ENCODE data around the gene ADAMTS12. TPM values are rescaled to one million over a fixed set of nuclear protein-coding genes. Genes with fewer than 3 reads are reported as not detected.

ADAMTS12 gene
- total and polyA plus RNA-seq, 8 donors = 0.31 to 4.2 (median 0.40) TPM

GRCh38 chr5:33595303-33595702 lies 296.5 kb downstream of the ADAMTS12 start:
- Histone ChIP-seq H3K4me3 (no peak overlapping the region), H3K27me3 (no peaks in the 10 kb centered on the region), H3K36me3 (no peaks in the 10 kb centered on the region), H3K27ac (no peak overlapping the region), H3K4me1 (peaks cover 0 to 8% (median 0%) of the 10 kb centered on the region in 3 donors), H3K9me3 (no peaks in the 10 kb centered on the region)
- no peak for TF ChIP-seq CTCF (IDR thresholded peaks at IDR 0.05)
- DNase-seq (no peak), FAIRE-seq (no peak), ATAC-seq (peak in 1 of 4 donors; percentile 39)
- 47 to 53% methylated on average over 4 of the region's 4 CpGs for WGBS, 2 donors
- intact Hi-C loops (cut with DNase I) = no loop called here

GRCh38 chr5:33594006-33594405 lies 297.8 kb downstream of the ADAMTS12 start:
- Histone ChIP-seq H3K4me1 (no peaks in the 10 kb centered on the region), H3K4me3 (no peak overlapping the region), H3K27ac (no peak overlapping the region), H3K27me3 (no peaks in the 10 kb centered on the region), H3K36me3 (no peaks in the 10 kb centered on the region), H3K9me3 (no peaks in the 10 kb centered on the region)
- no peak for TF ChIP-seq CTCF (IDR thresholded peaks at IDR 0.05)
- FAIRE-seq = no peak
- no peak for DNase-seq
- ATAC-seq = no peak
- WGBS, 2 donors = 76 to 87% methylated on average over 4 of the region's 4 CpGs
- intact Hi-C loops (cut with DNase I) = no loop called here

- WGBS, 2 donors = 84 to 97% methylated on average over 1 of the region's 1 CpG
- no peak overlapping the region for H3K27ac ChIP-seq
- ATAC-seq = no peak
- no peaks in the 10 kb centered on the region for H3K4me1 ChIP-seq
- no peaks in the 10 kb centered on the region for H3K27me3 ChIP-seq
- no peak for FAIRE-seq
- no peak for DNase-seq
- TF ChIP-seq CTCF (IDR thresholded peaks at IDR 0.05) = no peak
- intact Hi-C loops (cut with DNase I) = no loop called here
- no peak overlapping the region for H3K4me3 ChIP-seq
- H3K9me3 ChIP-seq = no peaks in the 10 kb centered on the region
- no peaks in the 10 kb centered on the region for H3K36me3 ChIP-seq
These were observed 299.5 kb downstream of the ADAMTS12 start for GRCh38 chr5:33592245-33592644.

GRCh38 chr5:33588654-33589372 lies 303.0 kb downstream of the ADAMTS12 start:
- H3K36me3 ChIP-seq = no peaks in the 10 kb centered on the region
- whole genome bisulfite sequencing, 2 donors = 74 to 77% methylated on average over 16 of the region's 16 CpGs
- H3K4me3 ChIP-seq = no peak overlapping the region
- no peaks in the 10 kb centered on the region for H3K4me1 ChIP-seq
- intact Hi-C loops (cut with DNase I) = no loop called here
- TF ChIP-seq CTCF (IDR thresholded peaks at IDR 0.05) = no peak
- ATAC-seq (peak in 1 of 4 donors; percentile 66), FAIRE-seq (no peak), DNase-seq (peak in 1 of 6 donors; percentile 16)
- no peaks in the 10 kb centered on the region for H3K27me3 ChIP-seq
- H3K9me3 ChIP-seq = no peaks in the 10 kb centered on the region
- H3K27ac ChIP-seq = no peak overlapping the region

GRCh38 chr5:33583332-33583731 lies 308.5 kb downstream of the ADAMTS12 start:
- no peak overlapping the region for H3K4me3 ChIP-seq
- DNase-seq (no peak), FAIRE-seq (no peak), ATAC-seq (no peak)
- WGBS, 2 donors = 41 to 55% methylated on average over 6 of the region's 6 CpGs
- H3K36me3 ChIP-seq = no peaks in the 10 kb centered on the region
- H3K9me3 ChIP-seq = no peaks in the 10 kb centered on the region
- TF ChIP-seq CTCF (IDR thresholded peaks at IDR 0.05) = no peak
- no peak overlapping the region for H3K27ac ChIP-seq
- H3K27me3 ChIP-seq = no peaks in the 10 kb centered on the region
- intact Hi-C loops (cut with DNase I) = no loop called here
- no peaks in the 10 kb centered on the region for H3K4me1 ChIP-seq
